Uterus (tissue), 4 donors: ENCODE results near the gene COBLL1. TPM values are rescaled to one million over a fixed set of nuclear protein-coding genes. Genes with fewer than 3 reads are reported as not detected.

Experiments used
- DNase-seq, 2 donors: peaks; one replicate each; pipeline ENCODE4 v3.0.0-alpha.2; 2019 to 2020
- H3K27ac ChIP-seq, 2 donors: fragments of 200-600 bp; sonication (generic); 1 replicate in 1 of 2; 2 replicates in 1 of 2; pipeline ENCODE4 v1.5.1; 2016 to 2018
- H3K27me3 ChIP-seq, 2 donors: fragments of 200-600 bp; sonication (generic); one replicate each; pipeline ENCODE4 v1.5.1; 2018 to 2019; ENCODE audit warnings: control low read depth in 1 of 2
- H3K36me3 ChIP-seq, 2 donors: fragments of 200-600 bp; sonication (generic); one replicate each; pipeline ENCODE4 v1.5.1; 2019; ENCODE audit warnings: control low read depth in 1 of 2
- H3K4me1 ChIP-seq, 2 donors: fragments of 200-600 bp; sonication (generic); one replicate each; pipeline ENCODE4 v1.5.1; 2018 to 2019; ENCODE audit warnings: control low read depth in 1 of 2
- H3K4me3 ChIP-seq, 2 donors: fragments of 200-600 bp; sonication (generic); 1 replicate in 1 of 2; 2 replicates in 1 of 2; pipeline ENCODE4 v1.5.1; 2018 to 2019; ENCODE audit warnings: mild to moderate bottlenecking in 1 of 2
- H3K9me3 ChIP-seq, 2 donors: fragments of 200-600 bp; sonication (generic); one replicate each; pipeline ENCODE4 v1.5.1; 2019; ENCODE audit warnings: control low read depth in 1 of 2
- CTCF ChIP-seq, 4 experiments: fragments of 200-600 bp in 2 of 4; fragments of 450-650 bp in 2 of 4; sonication (generic) in 2 of 4; IDR thresholded peaks; one replicate each; pipeline ENCODE4 v1.5.1; 2016 to 2019; ENCODE audit warnings: antibody characterized with exemption in 4 of 4, mild to moderate bottlenecking in 2 of 4, moderate library complexity in 1 of 4
- POLR2A ChIP-seq, 2 donors: fragments of 450-650 bp; IDR thresholded peaks; one replicate each; pipeline ENCODE4 v1.6.1; 2016; ENCODE audit warnings: antibody characterized with exemption in 2 of 2, mild to moderate bottlenecking in 1 of 2, moderate library complexity in 1 of 2
- intact Hi-C: fragments of 100-400 bp; cut with DNase I; formaldehyde crosslinking; loops from one replicate; pipeline ENCODE4 v1.15.1; 2023; ENCODE audit warnings: low total_unique reads
- total RNA-seq, 4 donors: library from RNA; depleted of rRNA in 3 of 4; stranded (reverse); fragments of >200 nt in 3 of 4; gene quantifications; one replicate each; pipeline versions ENCODE4 v1.1.0 to v1.2.4, GENCODE V29; 2014 to 2023
- donor health status: DM: yes; HTN: yes; CAD: no.

Gene COBLL1
- total RNA-seq, 4 donors from 2014 or later, result 4.1 to 32.6 (median 17.9) TPM

DNA sequence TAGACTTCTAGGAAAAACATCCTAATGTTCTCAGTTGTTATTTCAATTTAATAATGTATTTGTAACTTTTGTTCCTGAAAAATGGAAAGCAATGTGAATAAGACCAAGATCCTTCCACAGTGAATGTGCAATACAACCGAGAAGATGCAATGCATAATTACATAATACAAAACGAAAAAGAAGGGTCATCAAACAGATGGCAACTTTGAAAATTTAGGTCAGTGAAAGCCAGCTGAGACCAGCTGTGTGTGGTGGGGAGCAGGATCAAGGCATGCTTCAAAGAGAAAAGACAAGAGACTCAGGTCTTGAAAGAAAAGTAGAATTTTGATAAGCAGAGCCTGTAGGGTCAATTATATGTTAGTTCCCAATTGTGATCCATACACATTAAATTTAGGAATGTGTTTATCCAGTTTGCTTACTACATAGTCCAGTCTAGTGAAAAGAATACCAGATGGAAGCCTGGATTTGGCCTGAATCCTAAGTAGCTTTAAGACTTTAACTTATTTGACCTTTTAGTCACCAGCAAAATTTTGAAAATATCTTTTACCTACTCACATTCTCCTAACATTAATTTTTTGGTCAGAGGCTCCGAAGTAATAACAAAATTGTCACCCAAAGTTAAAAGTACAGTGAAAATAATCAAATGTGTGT, 93.7 kb downstream of the COBLL1 start:
- Histone ChIP-seq H3K27ac (no peak overlapping the region), H3K4me3 (no peak overlapping the region), H3K36me3 (no peaks in the 10 kb centered on the region), H3K9me3 (no peaks in the 10 kb centered on the region), H3K4me1 (no peaks in the 10 kb centered on the region), H3K27me3 (no peaks in the 10 kb centered on the region)
- DNase-seq, result no peak
- intact Hi-C loops, result no loop called here
- no peak for TF ChIP-seq CTCF (IDR thresholded peaks at IDR 0.05)
- no peak for TF ChIP-seq POLR2A (IDR thresholded peaks at IDR 0.05)

DNA sequence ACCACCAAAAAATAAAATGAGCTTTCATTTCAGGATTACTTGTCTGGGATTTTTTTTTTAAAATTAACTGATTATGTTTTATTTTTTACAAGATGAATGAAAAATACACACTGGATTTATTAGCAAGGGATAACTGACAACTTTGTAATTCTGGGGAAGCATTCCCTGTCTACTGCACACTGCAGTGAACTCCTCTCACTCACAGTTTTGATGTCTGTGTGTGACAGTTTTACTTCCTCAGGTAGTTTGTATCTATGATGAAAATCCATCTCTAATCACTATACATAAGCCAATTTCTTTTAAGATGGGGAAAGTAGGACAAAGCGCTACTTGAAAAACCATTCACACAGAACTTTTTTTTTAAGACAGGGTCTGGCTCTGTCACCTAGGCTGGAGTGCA, 94.5 kb downstream of the COBLL1 start:
- Histone ChIP-seq H3K4me3 (no peak overlapping the region), H3K27me3 (no peaks in the 10 kb centered on the region), H3K27ac (no peak overlapping the region), H3K4me1 (no peaks in the 10 kb centered on the region), H3K36me3 (no peaks in the 10 kb centered on the region), H3K9me3 (no peaks in the 10 kb centered on the region)
- no peak for DNase-seq
- intact Hi-C loops, result no loop called here
- no peak for TF ChIP-seq CTCF (IDR thresholded peaks at IDR 0.05)
- no peak for TF ChIP-seq POLR2A (IDR thresholded peaks at IDR 0.05)

- intact Hi-C loops, result no loop called here
- Histone ChIP-seq H3K4me1 (no peaks in the 10 kb centered on the region), H3K27me3 (no peaks in the 10 kb centered on the region), H3K36me3 (no peaks in the 10 kb centered on the region), H3K4me3 (no peak overlapping the region), H3K27ac (no peak overlapping the region), H3K9me3 (no peaks in the 10 kb centered on the region)
- DNase-seq, result no peak
- TF ChIP-seq POLR2A (IDR thresholded peaks at IDR 0.05) (no peak), CTCF (IDR thresholded peaks at IDR 0.05) (no peak)
These were observed 94.9 kb downstream of the COBLL1 start for GRCh38 chr2:164746713-164747112.

DNA sequence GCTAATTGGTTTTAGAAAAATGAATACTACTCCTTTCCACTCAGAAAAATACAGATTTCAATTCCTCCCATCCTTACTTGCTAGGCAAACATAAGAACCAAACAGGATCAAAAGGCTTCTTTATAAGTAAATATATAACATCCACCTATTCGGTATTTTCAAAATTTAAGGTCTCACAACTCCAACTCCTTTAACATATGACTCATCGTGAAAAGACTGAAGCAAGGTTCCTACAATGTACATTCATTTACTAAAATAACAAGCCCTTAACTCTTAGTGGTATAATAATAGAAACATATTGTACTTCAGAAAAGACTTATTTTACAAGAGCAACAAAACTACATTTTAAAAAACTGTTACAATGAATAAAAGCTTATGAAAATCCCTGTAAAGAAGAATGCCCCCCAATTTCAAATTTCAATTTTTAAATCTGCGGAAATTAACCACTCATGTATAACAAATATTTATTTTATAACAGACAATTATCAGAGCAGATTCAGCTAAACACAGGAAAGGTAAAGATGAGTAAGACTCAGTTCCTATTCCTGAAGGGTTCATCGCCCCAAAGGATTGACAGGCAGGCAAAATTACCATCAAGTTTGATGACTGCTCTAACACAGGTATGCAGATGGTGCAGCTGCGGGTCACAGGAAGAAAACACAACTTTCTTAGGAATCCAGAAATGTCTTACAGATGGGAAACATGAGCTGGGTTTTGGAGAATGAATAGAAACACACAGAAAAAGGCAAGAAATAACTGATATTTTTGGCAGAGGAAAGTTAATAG, 96.4 kb downstream of the COBLL1 start:
- Histone ChIP-seq H3K36me3 (no peaks in the 10 kb centered on the region), H3K27me3 (no peaks in the 10 kb centered on the region), H3K4me3 (no peak overlapping the region), H3K27ac (no peak overlapping the region), H3K9me3 (no peaks in the 10 kb centered on the region), H3K4me1 (no peaks in the 10 kb centered on the region)
- intact Hi-C loops, result no loop called here
- DNase-seq, result no peak
- TF ChIP-seq POLR2A (IDR thresholded peaks at IDR 0.05), result no peak
- no peak for TF ChIP-seq CTCF (IDR thresholded peaks at IDR 0.05)

DNA sequence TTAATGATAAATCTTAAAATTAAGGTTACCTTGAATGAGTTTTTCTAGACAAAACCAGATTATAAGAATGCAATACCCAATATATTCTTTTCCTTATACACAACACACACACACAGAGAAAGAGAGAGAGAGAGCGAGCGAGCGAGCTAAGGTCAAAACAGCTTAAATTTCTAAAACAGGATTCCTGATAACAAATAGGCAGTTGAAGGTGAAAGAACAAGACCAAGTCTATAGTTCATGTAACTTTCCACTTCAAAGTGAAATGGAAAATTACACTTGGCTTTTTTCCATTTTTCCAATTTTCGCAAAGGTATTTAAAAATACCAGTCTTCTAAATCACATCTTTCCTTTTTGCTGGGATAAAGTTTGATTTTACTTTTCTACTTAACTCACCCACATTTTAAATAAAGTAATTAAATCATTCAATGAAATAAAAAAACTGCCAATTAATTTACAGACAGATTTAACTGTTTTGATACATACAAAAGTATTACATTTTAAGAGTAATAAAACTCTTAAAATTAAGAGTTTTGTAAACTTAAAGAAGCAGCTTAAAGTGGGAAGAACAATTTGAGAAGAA, 98.8 kb downstream of the COBLL1 start:
- Histone ChIP-seq H3K4me3 (no peak overlapping the region), H3K27me3 (no peaks in the 10 kb centered on the region), H3K27ac (no peak overlapping the region), H3K36me3 (no peaks in the 10 kb centered on the region), H3K4me1 (no peaks in the 10 kb centered on the region), H3K9me3 (no peaks in the 10 kb centered on the region)
- no peak for TF ChIP-seq CTCF (IDR thresholded peaks at IDR 0.05)
- no peak for DNase-seq
- intact Hi-C loops, result no loop called here
